T1000 (cell line): ENCODE results near the gene GPATCH3.
"Not testable (repeated sequence)": the region's sequence is repeated elsewhere in the genome, so short reads cannot be mapped to it uniquely, and the experiment has no call there.

Source experiments
- DNase-seq: peaks from one replicate; lab custom pipeline; 2025; ENCODE audit warnings: mixed read lengths; lab: John Stamatoyannopoulos, UW

Gene GPATCH3

GRCh38 chr1:26864610-26865480 is 35.4 kb downstream of the GPATCH3 start:
- DNase-seq, result peak; percentile 98

GRCh38 chr1:26863685-26864077 is 36.6 kb downstream of the GPATCH3 start:
- no peak for DNase-seq

GRCh38 chr1:26862781-26863684 is 37.2 kb downstream of the GPATCH3 start, which contains the start of gene SFN:
SFN (plus strand) TSS chr1:26863149; CDS start chr1:26863213, 64 bp downstream.
- DNase-seq, result no peak

GRCh38 chr1:26861889-26862378 is 38.3 kb downstream of the GPATCH3 start:
- DNase-seq, result peak; percentile 63

- DNase-seq, result peak; percentile 33
These were observed 39.0 kb downstream of the GPATCH3 start for GRCh38 chr1:26861286-26861701.

GRCh38 chr1:26858891-26859640 is 41.2 kb downstream of the GPATCH3 start:
- no peak for DNase-seq

- DNase-seq, result no peak
These were observed 42.1 kb downstream of the GPATCH3 start for GRCh38 chr1:26858160-26858559.

- DNase-seq, result no peak
These were observed 42.7 kb downstream of the GPATCH3 start for GRCh38 chr1:26857473-26858060.

GRCh38 chr1:26856604-26857469 is 43.4 kb downstream of the GPATCH3 start:
- DNase-seq, result no peak

GRCh38 chr1:26856181-26856580 is 44.1 kb downstream of the GPATCH3 start:
- no peak for DNase-seq

GRCh38 chr1:26855636-26856035 is 44.6 kb downstream of the GPATCH3 start:
- DNase-seq, result no peak

GRCh38 chr1:26854906-26855305 is 45.4 kb downstream of the GPATCH3 start:
- DNase-seq, result no peak

- DNase-seq, result no peak
These were observed 46.7 kb downstream of the GPATCH3 start for GRCh38 chr1:26853600-26853999.

GRCh38 chr1:26853156-26853555 is 47.1 kb downstream of the GPATCH3 start:
- DNase-seq, result peak; percentile 83

GRCh38 chr1:26852701-26853100 is 47.6 kb downstream of the GPATCH3 start:
- DNase-seq, result no peak

- no peak for DNase-seq
These were observed 49.1 kb downstream of the GPATCH3 start for GRCh38 chr1:26851106-26851684.

GRCh38 chr1:26848941-26849774 is 51.1 kb downstream of the GPATCH3 start:
- DNase-seq, result peak; percentile 84

- DNase-seq, result no peak
These were observed 51.8 kb downstream of the GPATCH3 start for GRCh38 chr1:26848499-26848898.

- not testable (repeated sequence) for DNase-seq
These were observed 52.4 kb downstream of the GPATCH3 start for GRCh38 chr1:26847826-26848225.
